Panc1 (cell line): ENCODE results near the gene CACNB1. TPM values are rescaled to one million over a fixed set of nuclear protein-coding genes. Genes with fewer than 3 reads are reported as not detected.

Source experiments
- ATAC-seq: fragments of 200-7000 bp; cut with Tn5 transposase; 2 replicates; pipeline ENCODE4 v1.9.1; 2020; ENCODE audit warnings: mild to moderate bottlenecking, moderate library complexity
- BruUV-seq: library from RNA; stranded (reverse); fragments of 400-500 nt; replicated peaks from 2 replicates; lab custom pipeline; 2021; lab: Mats Ljungman, UMichigan
- CTCF ChIA-PET: fragments of 300-600 bp; sonication (Branson Sonifier 250); formaldehyde crosslinking; loops from one replicate; lab custom pipeline; 2022; ENCODE audit warnings: antibody characterized with exemption; lab: Charles Lee
- POLR2A ChIA-PET: fragments of 300-600 bp; sonication (Branson Sonifier 250); formaldehyde crosslinking; loops from one replicate; lab custom pipeline; 2022; ENCODE audit warnings: antibody characterized with exemption; lab: Charles Lee
- DNase-seq: peaks from one replicate; pipeline ENCODE4 v3.0.0-alpha.2; 2010; ENCODE audit warnings: low read depth, low spot score
- H3K27ac ChIP-seq: 2 replicates; pipeline ENCODE4 v1.5.1; 2011; ENCODE audit warnings: mild to moderate bottlenecking, low read length, inconsistent platforms
- H3K27me3 ChIP-seq: fragments of 200-500 bp; sonication (Bioruptor generic); 2 replicates; pipeline ENCODE4 v1.6.0; 2014; ENCODE audit warnings: low read length, inconsistent platforms; ENCODE audit not compliant: control insufficient read depth, insufficient read depth
- H3K36me3 ChIP-seq: fragments of 200-500 bp; sonication (Bioruptor generic); 2 replicates; pipeline ENCODE4 v1.5.1; 2014; ENCODE audit warnings: inconsistent platforms, mild to moderate bottlenecking, low read length, moderate library complexity; ENCODE audit not compliant: control insufficient read depth, insufficient read depth
- H3K4me1 ChIP-seq: 2 replicates; pipeline ENCODE4 v1.5.1; 2011; ENCODE audit warnings: inconsistent platforms, mild to moderate bottlenecking, low read length, moderate library complexity; ENCODE audit not compliant: control insufficient read depth, insufficient read depth
- H3K4me3 ChIP-seq, 2 experiments: 2 replicates each; pipeline ENCODE4 v1.5.1; 2011 to 2012; ENCODE audit warnings: low read depth in 2 of 2, low read length in 2 of 2, mild to moderate bottlenecking in 2 of 2, inconsistent platforms in 1 of 2, moderate library complexity in 1 of 2
- H3K9me3 ChIP-seq: fragments of 200-500 bp; sonication (Bioruptor generic); 2 replicates; pipeline ENCODE4 v1.5.1; 2014; ENCODE audit warnings: low read depth, mild to moderate bottlenecking, inconsistent platforms, low read length, moderate library complexity; ENCODE audit not compliant: control insufficient read depth, insufficient read depth
- CTCF ChIP-seq: fragments of 450-650 bp; IDR thresholded peaks from 2 replicates; pipeline ENCODE4 v1.5.1; 2017; ENCODE audit warnings: mild to moderate bottlenecking
- POLR2AphosphoS5 ChIP-seq: IDR thresholded peaks from 2 replicates; pipeline ENCODE4 v1.6.1; 2012; ENCODE audit warnings: mild to moderate bottlenecking, low read depth, low read length, moderate library complexity
- REST ChIP-seq, 2 experiments: IDR thresholded peaks; 2 replicates each; pipeline ENCODE4 v1.6.1; 2011 to 2012; ENCODE audit warnings: low read depth in 2 of 2, control low read depth in 1 of 2, low read length in 1 of 2, mild to moderate bottlenecking in 1 of 2, moderate library complexity in 1 of 2; ENCODE audit not compliant: insufficient read depth in 1 of 2
- SIN3A ChIP-seq: IDR thresholded peaks from 2 replicates; pipeline ENCODE4 v1.6.1; 2012; ENCODE audit warnings: low read depth, mild to moderate bottlenecking, low read length, moderate library complexity, borderline replicate concordance; ENCODE audit not compliant: insufficient read depth
- TCF7L2 ChIP-seq: IDR thresholded peaks from 2 replicates; pipeline ENCODE4 v1.6.1; 2011; ENCODE audit warnings: mild to moderate bottlenecking, low read depth, low read length, inconsistent platforms
- in situ Hi-C: cut with HindIII; loops from 2 replicates; pipeline ENCODE4 v1.10.0; 2016; ENCODE audit warnings: low sequenced_read_pairs, low pct_unique_long_range_greater_than_20kb
- intact Hi-C: fragments of 100-400 bp; cut with micrococcal nuclease; formaldehyde crosslinking; loops from one replicate; pipeline ENCODE4 v1.10.0; 2022; ENCODE audit not compliant: unreplicated experiment
- total RNA-seq: library from RNA; stranded (reverse); gene quantifications from one replicate; pipeline ENCODE4 v1.2.1, GENCODE V29; 2021; ENCODE audit not compliant: unreplicated experiment

The CACNB1 gene
- total RNA-seq, 1 experiment from 2014 or later, result 14.9 TPM

GRCh38 chr17:39196808-39197291 is 619 bp downstream of the CACNB1 start:
- ATAC-seq (peak; percentile 35), DNase-seq (no peak)
- ChIA-PET POLR2A (no interaction called here), CTCF (no interaction called here)
- Histone ChIP-seq H3K4me3 (peak overlapping the region; percentile 68 to 69), H3K27me3 (no peaks in the 10 kb centered on the region), H3K9me3 (no peaks in the 10 kb centered on the region), H3K4me1 (peaks cover 27% of the 10 kb centered on the region), H3K27ac (peak overlapping the region; percentile 51; the same call in 1 of the 2 replicates), H3K36me3 (peaks cover 6% of the 10 kb centered on the region; the same call in 1 of the 2 replicates)
- in situ Hi-C loops, result no loop called here
- intact Hi-C loops, result no loop called here
- TF ChIP-seq TCF7L2 (no peak), REST (IDR thresholded peaks at IDR 0.05; ENCODE audit: insufficient read depth in 1 of 2, low read depth in 2 of 2, low read length in 1 of 2) (no peak), CTCF (no peak), SIN3A (no peak), POLR2AphosphoS5 (no peak)
- no TSS peak for BruUV-seq

GRCh38 chr17:39196241-39196807 is 1.1 kb downstream of the CACNB1 start:
- Histone ChIP-seq H3K27me3 (no peaks in the 10 kb centered on the region), H3K27ac (peak overlapping the region; percentile 72), H3K4me3 (peak overlapping the region; percentile 68 to 69), H3K4me1 (peaks cover 24% of the 10 kb centered on the region), H3K9me3 (no peaks in the 10 kb centered on the region), H3K36me3 (peaks cover 6% of the 10 kb centered on the region; the same call in 1 of the 2 replicates)
- BruUV-seq, result no TSS peak
- intact Hi-C loops (no loop called here), in situ Hi-C loops (no loop called here)
- DNase-seq, result no peak
- ChIA-PET CTCF (no interaction called here), POLR2A (no interaction called here)
- no peak for ATAC-seq
- no peak for TF ChIP-seq REST (IDR thresholded peaks at IDR 0.05; ENCODE audit: insufficient read depth in 1 of 2, low read depth in 2 of 2, low read length in 1 of 2)
- no peak; the same call in 1 of the 2 replicates for TF ChIP-seq SIN3A
- no peak for TF ChIP-seq TCF7L2
- TF ChIP-seq POLR2AphosphoS5, result no peak
- TF ChIP-seq CTCF, result no peak
